Type B pancreatic cell (in vitro differentiated cells): ENCODE measurements around the gene CC2D2A. TPM values are rescaled to one million over a fixed set of nuclear protein-coding genes. Genes with fewer than 3 reads are reported as not detected.

Source experiments
- DNase-seq: peaks from one replicate; pipeline ENCODE4 v3.0.0; 2021; ENCODE audit warnings: mixed read lengths; ENCODE audit not compliant: unreplicated experiment; ENCODE audit errors: extremely low spot score
- H3K27ac Mint-ChIP-seq: 2 replicates; pipeline ENCODE4 v1.8.0; 2021; ENCODE audit warnings: mild to moderate bottlenecking, mixed read lengths
- H3K27me3 Mint-ChIP-seq: 2 replicates; pipeline ENCODE4 v1.8.0; 2021; ENCODE audit warnings: mixed read lengths
- H3K36me3 Mint-ChIP-seq: 2 replicates; pipeline ENCODE4 v1.8.0; 2021; ENCODE audit warnings: mixed read lengths
- H3K4me1 Mint-ChIP-seq: one replicate; pipeline ENCODE4 v1.8.0; 2021; ENCODE audit warnings: mixed read lengths; ENCODE audit not compliant: unreplicated experiment
- H3K4me3 Mint-ChIP-seq: 2 replicates; pipeline ENCODE4 v1.8.0; 2021; ENCODE audit warnings: mild to moderate bottlenecking, mixed read lengths
- H3K9me3 Mint-ChIP-seq: 2 replicates; pipeline ENCODE4 v1.8.0; 2021; ENCODE audit warnings: mixed read lengths
- CTCF ChIP-seq: fragments of 200-600 bp; sonication (generic); conservative IDR thresholded peaks from 2 replicates; pipeline ENCODE4 v1.5.0; 2021; ENCODE audit warnings: antibody characterized with exemption, mild to moderate bottlenecking
- total RNA-seq: library from RNA; stranded (reverse); gene quantifications from 2 replicates; pipeline ENCODE4 v1.2.1, GENCODE V29; 2021; ENCODE audit warnings: low replicate concordance

Gene CC2D2A
- total RNA-seq, 1 donor from 2014 or later = 27.8 TPM

GRCh38 chr4:15577508-15577907 is 107.8 kb downstream of the CC2D2A start:
- H3K36me3 Mint-ChIP-seq = peaks cover 8% of the 10 kb centered on the region
- H3K4me1 Mint-ChIP-seq = no peaks in the 10 kb centered on the region
- H3K27ac Mint-ChIP-seq = no peak overlapping the region
- DNase-seq = no peak
- no peak for TF ChIP-seq CTCF
- no peaks in the 10 kb centered on the region for H3K27me3 Mint-ChIP-seq
- no peak overlapping the region for H3K4me3 Mint-ChIP-seq
- no peaks in the 10 kb centered on the region for H3K9me3 Mint-ChIP-seq

GRCh38 chr4:15584785-15585184 is 115.1 kb downstream of the CC2D2A start:
- Mint-ChIP-seq H3K4me1 (no peaks in the 10 kb centered on the region), H3K36me3 (peaks cover 14% of the 10 kb centered on the region), H3K27me3 (no peaks in the 10 kb centered on the region), H3K4me3 (no peak overlapping the region), H3K9me3 (no peaks in the 10 kb centered on the region), H3K27ac (no peak overlapping the region)
- no peak for DNase-seq
- TF ChIP-seq CTCF = no peak

GRCh38 chr4:15585331-15585730 is 115.6 kb downstream of the CC2D2A start:
- Mint-ChIP-seq H3K9me3 (no peaks in the 10 kb centered on the region), H3K36me3 (peaks cover 14% of the 10 kb centered on the region), H3K4me1 (no peaks in the 10 kb centered on the region), H3K27ac (no peak overlapping the region), H3K27me3 (no peaks in the 10 kb centered on the region), H3K4me3 (no peak overlapping the region)
- DNase-seq = no peak
- TF ChIP-seq CTCF = no peak

- no peak overlapping the region for H3K4me3 Mint-ChIP-seq
- no peaks in the 10 kb centered on the region for H3K9me3 Mint-ChIP-seq
- H3K36me3 Mint-ChIP-seq = peaks cover 14% of the 10 kb centered on the region
- no peak overlapping the region for H3K27ac Mint-ChIP-seq
- no peaks in the 10 kb centered on the region for H3K27me3 Mint-ChIP-seq
- no peak for TF ChIP-seq CTCF
- no peak for DNase-seq
- no peaks in the 10 kb centered on the region for H3K4me1 Mint-ChIP-seq
Measured at GRCh38 chr4:15586066-15586465, 116.4 kb downstream of the CC2D2A start.

- Mint-ChIP-seq H3K27ac (no peak overlapping the region), H3K4me1 (no peaks in the 10 kb centered on the region)
- DNase-seq = no peak
Measured at GRCh38 chr4:15587649-15588048, 118.0 kb downstream of the CC2D2A start.

More at GRCh38 chr4:15587649-15588048, 118.0 kb downstream of the CC2D2A start:
- no peak for TF ChIP-seq CTCF
- Mint-ChIP-seq H3K27me3 (no peaks in the 10 kb centered on the region), H3K9me3 (no peaks in the 10 kb centered on the region), H3K4me3 (no peak overlapping the region), H3K36me3 (peaks cover 14% of the 10 kb centered on the region)
